KMS-11 (cell line): ENCODE measurements around the gene PPP1R2.

ENCODE experiments used
- H2AFZ ChIP-seq: fragments of 200-600 bp; sonication (generic); 2 replicates; pipeline ENCODE4 v1.6.1; 2016; ENCODE audit warnings: antibody characterized with exemption, mixed run types, low read depth
- H3K27ac ChIP-seq: fragments of 200-600 bp; sonication (generic); 2 replicates; pipeline ENCODE4 v1.6.1; 2016; ENCODE audit warnings: mild to moderate bottlenecking, mixed run types
- H3K27me3 ChIP-seq: fragments of 200-600 bp; sonication (generic); 2 replicates; pipeline ENCODE4 v1.6.1; 2017; ENCODE audit warnings: mild to moderate bottlenecking, low read depth, mixed run types, moderate library complexity; ENCODE audit not compliant: insufficient read depth
- H3K36me3 ChIP-seq: fragments of 200-600 bp; sonication (generic); 2 replicates; pipeline ENCODE4 v1.6.1; 2017; ENCODE audit warnings: mild to moderate bottlenecking, mixed run types; ENCODE audit not compliant: insufficient read depth
- H3K4me1 ChIP-seq: fragments of 200-600 bp; sonication (generic); 2 replicates; pipeline ENCODE4 v1.6.1; 2016; ENCODE audit warnings: mild to moderate bottlenecking, low read depth, mixed run types; ENCODE audit not compliant: poor library complexity, severe bottlenecking
- H3K4me2 ChIP-seq: fragments of 200-600 bp; sonication (generic); 2 replicates; pipeline ENCODE4 v1.7.0; 2016; ENCODE audit warnings: mild to moderate bottlenecking, mixed run types
- H3K4me3 ChIP-seq: fragments of 200-600 bp; sonication (generic); IDR thresholded peaks from 2 replicates; pipeline ENCODE4 v1.6.1; 2017; ENCODE audit warnings: low read depth, low read length, mixed read lengths; ENCODE audit not compliant: insufficient read depth
- H3K79me2 ChIP-seq: fragments of 200-600 bp; sonication (generic); 2 replicates; pipeline ENCODE4 v1.6.1; 2016; ENCODE audit warnings: low read depth, mixed run types; ENCODE audit not compliant: insufficient read depth
- H3K9ac ChIP-seq: fragments of 200-600 bp; sonication (generic); 2 replicates; pipeline ENCODE4 v1.6.1; 2016; ENCODE audit warnings: mild to moderate bottlenecking, mixed run types
- H4K20me1 ChIP-seq: fragments of 200-600 bp; sonication (generic); 2 replicates; pipeline ENCODE4 v1.6.1; 2016; ENCODE audit warnings: mild to moderate bottlenecking, mixed run types; ENCODE audit not compliant: insufficient read depth
- CTCF ChIP-seq: fragments of 200-600 bp; sonication (generic); conservative IDR thresholded peaks from 2 replicates; pipeline ENCODE4 v1.6.1; 2017; ENCODE audit warnings: low read depth, mild to moderate bottlenecking, antibody characterized with exemption, low read length, moderate library complexity, mixed read lengths

Gene PPP1R2

GRCh38 chr3:195548987-195549386 is 5.9 kb upstream of the PPP1R2 start:
- Histone ChIP-seq H3K27ac (peak overlapping the region; percentile 93; the same call in 1 of the 2 replicates), H3K79me2 (no peaks in the 10 kb centered on the region), H2AFZ (no peak overlapping the region), H3K36me3 (no peaks in the 10 kb centered on the region), H3K4me1 (peaks cover 88% of the 10 kb centered on the region), H3K27me3 (no peaks in the 10 kb centered on the region), H3K4me2 (peak overlapping the region; percentile 72), H3K4me3 (no peak overlapping the region), H3K9ac (no peak overlapping the region; the same call in 1 of the 2 replicates), H4K20me1 (no peaks in the 10 kb centered on the region)
- no peak for TF ChIP-seq CTCF

- peaks cover 93% of the 10 kb centered on the region for H3K4me1 ChIP-seq
- no peaks in the 10 kb centered on the region for H4K20me1 ChIP-seq
- no peaks in the 10 kb centered on the region for H3K36me3 ChIP-seq
- no peaks in the 10 kb centered on the region for H3K27me3 ChIP-seq
- H2AFZ ChIP-seq = no peak overlapping the region
- no peak for TF ChIP-seq CTCF
- H3K4me3 ChIP-seq = no peak overlapping the region
- no peak overlapping the region for H3K9ac ChIP-seq
- peak overlapping the region; percentile 72 for H3K4me2 ChIP-seq
- peak overlapping the region; percentile 93; the same call in 1 of the 2 replicates for H3K27ac ChIP-seq
- H3K79me2 ChIP-seq = no peaks in the 10 kb centered on the region
Observed at GRCh38 chr3:195548501-195548900, 5.4 kb upstream of the PPP1R2 start.

GRCh38 chr3:195548006-195548405 is 4.9 kb upstream of the PPP1R2 start:
- TF ChIP-seq CTCF = no peak
- Histone ChIP-seq H3K27me3 (no peaks in the 10 kb centered on the region), H3K4me1 (peaks cover 93% of the 10 kb centered on the region), H2AFZ (no peak overlapping the region), H3K4me2 (peak overlapping the region; percentile 72), H3K4me3 (no peak overlapping the region), H3K27ac (no peak overlapping the region), H3K9ac (no peak overlapping the region), H3K36me3 (no peaks in the 10 kb centered on the region), H3K79me2 (no peaks in the 10 kb centered on the region; the same call in 1 of the 2 replicates), H4K20me1 (no peaks in the 10 kb centered on the region)

GRCh38 chr3:195546130-195546560 is 3.0 kb upstream of the PPP1R2 start:
- peaks cover 74% of the 10 kb centered on the region for H3K4me1 ChIP-seq
- H3K36me3 ChIP-seq = no peaks in the 10 kb centered on the region
- no peak for TF ChIP-seq CTCF
- peak overlapping the region; percentile 62 for H3K27ac ChIP-seq
- H3K9ac ChIP-seq = peak overlapping the region; percentile 17; the same call in 1 of the 2 replicates
- no peaks in the 10 kb centered on the region for H4K20me1 ChIP-seq
- peak overlapping the region; percentile 41 for H2AFZ ChIP-seq
- H3K4me3 ChIP-seq = no peak overlapping the region
- H3K79me2 ChIP-seq = peaks cover 18% of the 10 kb centered on the region
- H3K4me2 ChIP-seq = peak overlapping the region; percentile 83
- H3K27me3 ChIP-seq = no peaks in the 10 kb centered on the region
